Osteoblast (primary cell): Measurements from ENCODE around the gene NEIL3. TPM values are rescaled to one million over a fixed set of nuclear protein-coding genes. Genes with fewer than 3 reads are reported as not detected.

ENCODE experiments used
- DNase-seq: peaks from one replicate; pipeline ENCODE4 v3.0.0; 2011; ENCODE audit warnings: low spot score, mixed read lengths; ENCODE audit not compliant: insufficient read length; ENCODE audit errors: missing footprints
- H2AFZ ChIP-seq: 2 replicates; pipeline ENCODE4 v1.6.0; 2011; ENCODE audit warnings: mild to moderate bottlenecking, low read length
- H3K27ac ChIP-seq: 2 replicates; pipeline ENCODE4 v1.5.1; 2011; ENCODE audit warnings: mild to moderate bottlenecking, low read depth, low read length, moderate library complexity
- H3K27me3 ChIP-seq: 2 replicates; pipeline ENCODE4 v1.6.0; 2012; ENCODE audit warnings: mild to moderate bottlenecking, control low read depth, inconsistent platforms, low read length, moderate library complexity; ENCODE audit not compliant: insufficient read depth
- H3K36me3 ChIP-seq: 2 replicates; pipeline ENCODE4 v1.5.1; 2011; ENCODE audit warnings: mild to moderate bottlenecking, low read length, control low read depth, moderate library complexity; ENCODE audit not compliant: insufficient read depth
- H3K4me1 ChIP-seq: 2 replicates; pipeline ENCODE4 v1.5.1; 2011; ENCODE audit warnings: mild to moderate bottlenecking, low read length, control low read depth, moderate library complexity; ENCODE audit not compliant: insufficient read depth
- H3K4me2 ChIP-seq: 2 replicates; pipeline ENCODE4 v1.6.0; 2011; ENCODE audit warnings: mild to moderate bottlenecking, low read length; ENCODE audit not compliant: insufficient read depth
- H3K4me3 ChIP-seq: fragments of 200-600 bp; sonication (generic); 3 replicates; pipeline ENCODE4 v1.5.1; 2012; ENCODE audit warnings: mild to moderate bottlenecking, low read length, inconsistent platforms; ENCODE audit not compliant: insufficient read depth
- H3K79me2 ChIP-seq: 2 replicates; pipeline ENCODE4 v1.6.0; 2012; ENCODE audit warnings: mild to moderate bottlenecking, low read length, control low read depth, inconsistent platforms; ENCODE audit not compliant: insufficient read depth
- H3K9me3 ChIP-seq: 2 replicates; pipeline ENCODE4 v1.5.1; 2011; ENCODE audit warnings: low read depth, low read length, control low read depth
- H4K20me1 ChIP-seq: 2 replicates; pipeline ENCODE4 v1.6.0; 2012; ENCODE audit warnings: mild to moderate bottlenecking, low read length, control low read depth; ENCODE audit not compliant: insufficient read depth
- CTCF ChIP-seq: IDR thresholded peaks from 2 replicates; pipeline ENCODE4 v1.5.1; 2011; ENCODE audit warnings: mild to moderate bottlenecking, low read depth, low read length, moderate library complexity; ENCODE audit errors: extremely low read depth
- total RNA-seq: library from RNA; depleted of rRNA; stranded (reverse); fragments of >200 nt; gene quantifications from 2 replicates; pipeline ENCODE4 v1.2.3, GENCODE V29; 2012

Gene NEIL3
- total RNA-seq, 1 donor = 5.4 TPM

- H3K4me2 ChIP-seq = no peak overlapping the region
- no peak for TF ChIP-seq CTCF
- H3K27me3 ChIP-seq = no peaks in the 10 kb centered on the region
These were observed 33.7 kb upstream of the NEIL3 start for GRCh38 chr4:177275999-177276398.

DNA sequence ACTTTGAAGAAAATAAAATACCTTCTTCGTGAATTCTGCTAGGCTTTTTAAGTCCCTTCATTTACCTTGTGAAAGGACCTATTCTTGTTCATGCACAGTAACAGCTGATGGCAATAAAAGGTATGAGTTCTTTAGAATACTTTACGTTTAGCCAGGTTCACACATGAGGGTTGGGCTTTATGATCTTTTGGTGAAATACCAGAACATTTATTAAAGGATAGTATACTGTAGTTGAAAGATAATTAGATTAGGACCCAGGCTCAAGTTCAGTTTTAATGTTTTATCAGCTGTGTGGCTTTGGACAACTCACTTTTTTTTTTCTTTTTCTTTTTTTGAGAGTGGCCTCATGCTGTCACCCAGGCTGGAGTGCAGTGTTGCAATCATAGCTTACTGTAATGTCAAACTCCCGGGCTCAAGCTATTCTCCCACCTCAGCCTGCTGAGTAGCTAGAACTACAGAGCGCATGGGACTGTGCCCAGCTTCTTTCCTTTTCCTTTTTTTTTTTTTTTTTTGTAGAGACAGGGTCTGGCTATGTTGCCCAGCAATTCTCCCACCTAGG is 28.2 kb upstream of the NEIL3 start:
- no peaks in the 10 kb centered on the region for H3K36me3 ChIP-seq
- H3K4me3 ChIP-seq = no peak overlapping the region
- H3K9me3 ChIP-seq = no peaks in the 10 kb centered on the region
- no peak for DNase-seq
- TF ChIP-seq CTCF = no peak
- H3K27ac ChIP-seq = no peak overlapping the region
- H2AFZ ChIP-seq = peak overlapping the region; percentile 9
- no peaks in the 10 kb centered on the region for H3K27me3 ChIP-seq
- peaks cover 4% of the 10 kb centered on the region for H3K4me1 ChIP-seq
- no peak overlapping the region for H3K4me2 ChIP-seq
- H4K20me1 ChIP-seq = no peaks in the 10 kb centered on the region
- H3K79me2 ChIP-seq = no peaks in the 10 kb centered on the region

More at GRCh38 chr4:177275999-177276398, 33.7 kb upstream of the NEIL3 start:
- H3K9me3 ChIP-seq = no peaks in the 10 kb centered on the region
- H3K4me3 ChIP-seq = no peak overlapping the region
- no peak overlapping the region for H3K27ac ChIP-seq
- H3K79me2 ChIP-seq = no peaks in the 10 kb centered on the region
- DNase-seq = no peak
- H3K36me3 ChIP-seq = no peaks in the 10 kb centered on the region
- no peak overlapping the region for H2AFZ ChIP-seq
- H3K4me1 ChIP-seq = no peaks in the 10 kb centered on the region
- no peaks in the 10 kb centered on the region for H4K20me1 ChIP-seq

GRCh38 chr4:177282284-177282835 is 27.3 kb upstream of the NEIL3 start:
- Histone ChIP-seq H3K4me3 (no peak overlapping the region), H3K36me3 (no peaks in the 10 kb centered on the region), H3K79me2 (no peaks in the 10 kb centered on the region), H2AFZ (no peak overlapping the region), H3K27ac (no peak overlapping the region), H3K27me3 (no peaks in the 10 kb centered on the region), H3K4me1 (peaks cover 4% of the 10 kb centered on the region), H3K9me3 (no peaks in the 10 kb centered on the region), H4K20me1 (no peaks in the 10 kb centered on the region), H3K4me2 (no peak overlapping the region)
- no peak for DNase-seq
- no peak for TF ChIP-seq CTCF

DNA sequence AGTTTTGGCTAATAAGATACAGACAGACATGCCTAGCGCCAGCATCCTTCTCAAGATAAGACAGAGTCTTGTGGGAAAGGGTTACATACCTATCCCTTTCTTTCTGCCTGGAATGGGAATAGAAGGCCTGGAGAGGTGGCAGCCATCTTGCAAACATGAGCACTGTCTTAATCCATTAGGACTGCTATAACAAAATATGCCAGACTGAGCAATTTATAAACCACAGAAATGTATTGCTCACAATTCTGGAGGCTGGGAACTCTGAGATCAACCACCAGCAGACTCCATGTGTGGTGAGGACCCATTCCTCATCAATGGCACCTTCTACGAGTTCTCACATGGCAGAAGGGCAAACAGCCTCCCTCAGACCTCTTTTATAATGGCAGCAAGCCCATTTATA is 26.5 kb upstream of the NEIL3 start:
- Histone ChIP-seq H3K79me2 (no peaks in the 10 kb centered on the region), H3K9me3 (no peaks in the 10 kb centered on the region), H3K4me3 (no peak overlapping the region), H3K27ac (peak overlapping the region; percentile 0), H4K20me1 (no peaks in the 10 kb centered on the region), H2AFZ (peak overlapping the region; percentile 76), H3K4me1 (peaks cover 4% of the 10 kb centered on the region), H3K27me3 (no peaks in the 10 kb centered on the region), H3K4me2 (no peak overlapping the region), H3K36me3 (no peaks in the 10 kb centered on the region)
- peak; percentile 18 for DNase-seq
- no peak for TF ChIP-seq CTCF
